H1 (cell line): Measurements from ENCODE around the gene CRKL. TPM values are rescaled to one million over a fixed set of nuclear protein-coding genes. Genes with fewer than 3 reads are reported as not detected.

ENCODE experiments used
- CTCF ChIA-PET: fragments of 300-600 bp; sonication (Branson Sonifier 250); formaldehyde crosslinking; loops from one replicate; lab custom pipeline; 2021; ENCODE audit not compliant: partially characterized antibody; lab: Charles Lee
- POLR2A ChIA-PET: fragments of 300-600 bp; sonication (Branson Sonifier 250); formaldehyde crosslinking; loops from one replicate; lab custom pipeline; 2021; ENCODE audit warnings: inconsistent platforms; ENCODE audit not compliant: partially characterized antibody; lab: Charles Lee
- DNase-seq, 2 experiments: peaks; one replicate each; pipeline versions ENCODE4 v3.0.0 to v3.0.0-alpha.2; 2010 to 2022; ENCODE audit warnings: low spot score in 2 of 2, low read depth in 1 of 2, mixed read lengths in 1 of 2
- FAIRE-seq: peaks from 2 replicates; lab custom pipeline; 2011; peaks lifted over from hg19 to GRCh38; lab: Jason Lieb, UNC
- H2AFZ ChIP-seq: 2 replicates; pipeline ENCODE4 v1.8.1; 2012; ENCODE audit warnings: low read length, inconsistent platforms
- H2AK5ac ChIP-seq: 2 replicates; pipeline ENCODE4 v1.6.1; 2013; ENCODE audit warnings: low read depth, low read length
- H2BK120ac ChIP-seq: replicated peaks from 2 replicates; pipeline ENCODE3; 2013; ENCODE audit warnings: low read depth, low read length, inconsistent platforms
- H2BK12ac ChIP-seq: 2 replicates; pipeline ENCODE4 v1.6.1; 2013; ENCODE audit warnings: low read depth, low read length
- H2BK15ac ChIP-seq: 2 replicates; pipeline ENCODE4 v1.6.1; 2013; ENCODE audit warnings: low read length
- H2BK20ac ChIP-seq: 2 replicates; pipeline ENCODE4 v1.6.1; 2013; ENCODE audit warnings: low read length
- H2BK5ac ChIP-seq: 2 replicates; pipeline ENCODE4 v1.6.1; 2013; ENCODE audit warnings: low read depth, low read length
- H3K14ac ChIP-seq: 2 replicates; pipeline ENCODE4 v1.6.1; 2013; ENCODE audit warnings: inconsistent platforms; ENCODE audit not compliant: insufficient read length
- H3K18ac ChIP-seq: 2 replicates; pipeline ENCODE4 v1.6.1; 2013; ENCODE audit warnings: low read length; ENCODE audit errors: extremely low read depth
- H3K23ac ChIP-seq: 2 replicates; pipeline ENCODE4 v1.6.1; 2013; ENCODE audit warnings: inconsistent platforms; ENCODE audit not compliant: insufficient read length
- H3K23me2 ChIP-seq: 2 replicates; pipeline ENCODE4 v1.6.1; 2013; ENCODE audit warnings: low read depth, low read length
- H3K27ac ChIP-seq: 2 replicates; pipeline ENCODE4 v1.6.1; 2011; ENCODE audit warnings: low read depth, low read length, inconsistent platforms
- H3K27me3 ChIP-seq, 4 experiments: replicated peaks in 1 of 4; 1 replicate in 1 of 4; 2 replicates in 3 of 4; pipeline versions ENCODE4 v1.6.1 to v1.8.1; 2011 to 2013; ENCODE audit warnings: low read length in 3 of 4, mild to moderate bottlenecking in 3 of 4, inconsistent platforms in 2 of 4, mixed read lengths in 2 of 4, moderate library complexity in 1 of 4; ENCODE audit not compliant: control insufficient read depth in 3 of 4, insufficient read depth in 3 of 4; ENCODE audit errors: extremely low read depth in 1 of 4
- H3K36me3 ChIP-seq, 4 experiments: 2 replicates each; pipeline versions ENCODE4 v1.6.1 to v1.8.1; 2011 to 2013; ENCODE audit warnings: mild to moderate bottlenecking in 4 of 4, low read length in 3 of 4, moderate library complexity in 2 of 4, control low read depth in 1 of 4, inconsistent platforms in 1 of 4; ENCODE audit not compliant: insufficient read depth in 4 of 4, control insufficient read depth in 2 of 4
- H3K4ac ChIP-seq: replicated peaks from 2 replicates; pipeline ENCODE3; 2013; ENCODE audit warnings: low read length, low read depth, mixed read lengths, inconsistent platforms; ENCODE audit not compliant: insufficient read length
- H3K4me1 ChIP-seq, 4 experiments: replicated peaks in 1 of 4; 1 replicate in 1 of 4; 2 replicates in 3 of 4; pipeline versions ENCODE4 v1.6.1 to v1.8.1; 2011 to 2013; ENCODE audit warnings: low read length in 3 of 4, inconsistent platforms in 2 of 4, mixed read lengths in 1 of 4; ENCODE audit not compliant: insufficient read depth in 4 of 4, control insufficient read depth in 3 of 4
- H3K4me2 ChIP-seq, 2 experiments: 2 replicates each; pipeline versions ENCODE4 v1.6.1 to v1.8.1; 2011 to 2013; ENCODE audit warnings: low read depth in 2 of 2, low read length in 2 of 2, control low read depth in 1 of 2, inconsistent platforms in 1 of 2, mild to moderate bottlenecking in 1 of 2; ENCODE audit not compliant: insufficient read depth in 1 of 2
- H3K4me3 ChIP-seq, 4 experiments: fragments of 200-600, 300-600 bp in 1 of 4; sonication (generic), shearing (Covaris generic), sonication (Bioruptor Twin) in 1 of 4; 2 replicates each; pipeline versions ENCODE4 v1.5.1 to v1.8.1; 2011 to 2016; ENCODE audit warnings: low read length in 4 of 4, low read depth in 3 of 4, control low read depth in 2 of 4, inconsistent platforms in 2 of 4, mild to moderate bottlenecking in 2 of 4, mixed read lengths in 1 of 4, moderate library complexity in 1 of 4; ENCODE audit not compliant: insufficient read depth in 2 of 4; ENCODE audit errors: extremely low read depth in 1 of 4
- H3K56ac ChIP-seq: replicated peaks from 2 replicates; pipeline ENCODE3; 2013; ENCODE audit warnings: low read depth, mild to moderate bottlenecking, mixed read lengths, low read length, inconsistent platforms; ENCODE audit not compliant: insufficient read length
- H3K79me1 ChIP-seq: 2 replicates; pipeline ENCODE4 v1.6.1; 2013; ENCODE audit warnings: low read depth, low read length, control low read depth
- H3K79me2 ChIP-seq, 2 experiments: 2 replicates each; pipeline versions ENCODE4 v1.6.1 to v1.8.1; 2012 to 2013; ENCODE audit warnings: low read length in 2 of 2, mild to moderate bottlenecking in 2 of 2, inconsistent platforms in 1 of 2; ENCODE audit not compliant: insufficient read depth in 2 of 2, control insufficient read depth in 1 of 2
- H3K9ac ChIP-seq, 4 experiments: replicated peaks in 1 of 4; 1 replicate in 1 of 4; 2 replicates in 3 of 4; pipeline versions ENCODE4 v1.6.1 to v1.8.1; 2011 to 2013; ENCODE audit warnings: low read depth in 3 of 4, low read length in 3 of 4, control low read depth in 2 of 4, mild to moderate bottlenecking in 2 of 4, moderate library complexity in 2 of 4, inconsistent platforms in 1 of 4; ENCODE audit errors: extremely low read depth in 1 of 4
- H3K9me3 ChIP-seq, 2 experiments: 2 replicates each; pipeline versions ENCODE4 v1.6.1 to v1.8.1; 2012 to 2013; ENCODE audit warnings: mild to moderate bottlenecking in 2 of 2, moderate library complexity in 2 of 2, control low read depth in 1 of 2, inconsistent platforms in 1 of 2, low read depth in 1 of 2, low read length in 1 of 2, mixed read lengths in 1 of 2; ENCODE audit not compliant: insufficient read depth in 2 of 2
- H4K20me1 ChIP-seq, 2 experiments: replicated peaks in 1 of 2; 2 replicates each; pipeline versions ENCODE3 to v1.8.1; 2011 to 2013; ENCODE audit warnings: inconsistent platforms in 2 of 2, low read length in 2 of 2, mild to moderate bottlenecking in 1 of 2; ENCODE audit not compliant: insufficient read depth in 2 of 2, control insufficient read depth in 1 of 2
- H4K5ac ChIP-seq: 2 replicates; pipeline ENCODE4 v1.6.1; 2013; ENCODE audit warnings: low read length, low read depth, mixed read lengths, inconsistent platforms; ENCODE audit not compliant: insufficient read length
- H4K8ac ChIP-seq: 2 replicates; pipeline ENCODE4 v1.8.0; 2013; ENCODE audit warnings: mild to moderate bottlenecking, moderate library complexity, low read length, inconsistent platforms; ENCODE audit not compliant: insufficient read depth; ENCODE audit errors: extremely low read depth
- H4K91ac ChIP-seq: replicated peaks from 2 replicates; pipeline ENCODE3; 2013; ENCODE audit warnings: low read length, mixed read lengths, inconsistent platforms; ENCODE audit not compliant: insufficient read length
- ASH2L ChIP-seq: fragments of 200-600, 300-600 bp; sonication (generic); IDR thresholded peaks from one replicate; pipeline ENCODE4 v1.7.1; 2017; ENCODE audit warnings: low read length
- GABPA ChIP-seq: IDR thresholded peaks from 2 replicates; pipeline ENCODE4 v1.6.1; 2011; ENCODE audit warnings: mild to moderate bottlenecking, low read length, moderate library complexity, borderline replicate concordance; ENCODE audit not compliant: insufficient read depth
- MAX ChIP-seq: IDR thresholded peaks from 2 replicates; pipeline ENCODE4 v1.6.1; 2012; ENCODE audit warnings: inconsistent platforms
- POLR2A ChIP-seq, 2 experiments: IDR thresholded peaks; 1 replicate in 1 of 2; 2 replicates in 1 of 2; pipeline ENCODE4 v1.6.1; 2011; ENCODE audit warnings: low read depth in 2 of 2, low read length in 2 of 2, mild to moderate bottlenecking in 2 of 2; ENCODE audit errors: control extremely low read depth in 1 of 2
- POU5F1 ChIP-seq: IDR thresholded peaks from 2 replicates; pipeline ENCODE4 v1.6.1; 2011; ENCODE audit warnings: low read depth, mild to moderate bottlenecking, low read length, moderate library complexity
- RAD21 ChIP-seq, 2 experiments: IDR thresholded peaks in 1 of 2; conservative IDR thresholded peaks in 1 of 2; 2 replicates each; pipeline ENCODE4 v1.6.1; 2011; ENCODE audit warnings: low read depth in 2 of 2, low read length in 2 of 2, improper control_type of control experiment in 1 of 2, inconsistent platforms in 1 of 2, mild to moderate bottlenecking in 1 of 2, moderate library complexity in 1 of 2
- USF2 ChIP-seq: IDR thresholded peaks from 2 replicates; pipeline ENCODE4 v1.6.1; 2011; ENCODE audit warnings: low read length, improper control_type of control experiment
- whole genome bisulfite sequencing, 2 experiments: shearing (Covaris generic) in 1 of 2; methylation state at CpG; one replicate each; pipeline versions ENCODE4 v1.1.6 to v1.1.7; 2013 to 2015; ENCODE audit warnings: low lambda C conversion rate in 2 of 2, mixed read lengths in 2 of 2, inconsistent platforms in 1 of 2, low coverage in 1 of 2, missing lambda C conversion rate in 1 of 2; ENCODE audit not compliant: insufficient replicate concordance in 2 of 2, insufficient coverage in 1 of 2, insufficient read length in 1 of 2; ENCODE audit errors: extremely low coverage in 1 of 2, missing lambda C conversion rate in 1 of 2; 5-methylcytosine and 5-hydroxymethylcytosine counted together
- polyA plus RNA-seq, 7 experiments: library from polyadenylated mRNA; depleted of rRNA in 3 of 7; stranded (reverse) in 5 of 7; unstranded in 2 of 7; fragments of >200 nt in 5 of 7; fragments of 200-250 nt in 2 of 7; gene quantifications; 1 replicate in 5 of 7; 2 replicates in 1 of 7; 4 replicates in 1 of 7; pipeline versions ENCODE4 v1.2.1 to v1.2.3, GENCODE V29; 2011 to 2013; ENCODE audit warnings: missing spikeins in 2 of 7, mixed read lengths in 2 of 7
- total RNA-seq: library from RNA; stranded (reverse); fragmentation: NEBNext Ultra II Directional; extraction: Animal tissue kit (Norgen Biotek cat#: 25700); gene quantifications from 2 replicates; pipeline ENCODE4 v1.2.1, GENCODE V29; 2021
- TF ChIP-seq, protein P1 (sequence below): IDR thresholded peaks from 2 replicates; pipeline ENCODE4 v1.6.1; 2012; ENCODE audit warnings: inconsistent platforms
- TF ChIP-seq, protein P2 (sequence below): IDR thresholded peaks from 2 replicates; pipeline ENCODE4 v1.6.1; 2012; ENCODE audit warnings: low read length, inconsistent platforms

CRKL gene
- total and polyA plus RNA-seq, 2 of the 8 experiments (the other 6 are each of a cell fraction or from before 2014, with no cell fraction given): 34.5 to 94.5 TPM

- Histone ChIP-seq H4K20me1 (no peaks in the 10 kb centered on the region), H2BK5ac (no peak overlapping the region), H3K14ac (no peak overlapping the region), H3K4me1 (peaks cover 0 to 2% (median 0%) of the 10 kb centered on the region in 4 experiments; a peak in 1 of 7 replicates), H4K5ac (no peak overlapping the region), H3K9ac (no peak overlapping the region), H4K8ac (no peak overlapping the region), H3K27me3 (no peaks in the 10 kb centered on the region), H3K79me2 (no peaks in the 10 kb centered on the region), H2BK12ac (no peak overlapping the region), H3K4me3 (no peak overlapping the region), H2AFZ (no peak overlapping the region), H2BK20ac (no peak overlapping the region), H3K4ac (no peak overlapping the region), H2AK5ac (no peak overlapping the region), H3K9me3 (no peaks in the 10 kb centered on the region), H3K18ac (no peak overlapping the region), H4K91ac (no peak overlapping the region), H3K23me2 (no peaks in the 10 kb centered on the region), H3K4me2 (no peak overlapping the region), H3K23ac (no peak overlapping the region), H3K36me3 (peaks cover 2 to 5% (median 4%) of the 10 kb centered on the region in 4 experiments; a peak in 5 of 8 replicates), H3K79me1 (no peaks in the 10 kb centered on the region), H3K56ac (no peak overlapping the region), H2BK120ac (no peak overlapping the region), H3K27ac (no peak overlapping the region), H2BK15ac (no peak overlapping the region)
- 84% methylated on average over 5 of the region's 5 CpGs; no CpG with 5 or more reads in 1 of the 2 experiments for WGBS, 2 experiments
- POLR2A ChIA-PET: interaction anchor here (0.6 kb wide), 1 partner anchor 17 kb away, joined by 3 read pairs; no protein-coding TSS in a partner anchor
- CTCF ChIA-PET: interaction anchor here (3.3 kb wide), 1 partner anchor 26 kb away, joined by 22 read pairs; no protein-coding TSS in a partner anchor
- FAIRE-seq (no peak), DNase-seq (no peak)
- TF ChIP-seq, protein P1, sequence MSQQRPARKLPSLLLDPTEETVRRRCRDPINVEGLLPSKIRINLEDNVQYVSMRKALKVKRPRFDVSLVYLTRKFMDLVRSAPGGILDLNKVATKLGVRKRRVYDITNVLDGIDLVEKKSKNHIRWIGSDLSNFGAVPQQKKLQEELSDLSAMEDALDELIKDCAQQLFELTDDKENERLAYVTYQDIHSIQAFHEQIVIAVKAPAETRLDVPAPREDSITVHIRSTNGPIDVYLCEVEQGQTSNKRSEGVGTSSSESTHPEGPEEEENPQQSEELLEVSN: no peak
- TF ChIP-seq POLR2A (IDR thresholded peaks at IDR 0.05; ENCODE audit: control extremely low read depth in 1 of 2, low read depth in 2 of 2, low read length in 2 of 2) (no peak), MAX (no peak), POU5F1 (no peak), ASH2L (no peak), USF2 (no peak), RAD21 (IDR thresholded peaks at IDR 0.05 in 1 of 2, conservative IDR thresholded peaks at IDR 0.05 in 1 of 2; ENCODE audit: low read depth in 2 of 2, low read length in 2 of 2) (no peak), GABPA (no peak)
- TF ChIP-seq, protein P2, sequence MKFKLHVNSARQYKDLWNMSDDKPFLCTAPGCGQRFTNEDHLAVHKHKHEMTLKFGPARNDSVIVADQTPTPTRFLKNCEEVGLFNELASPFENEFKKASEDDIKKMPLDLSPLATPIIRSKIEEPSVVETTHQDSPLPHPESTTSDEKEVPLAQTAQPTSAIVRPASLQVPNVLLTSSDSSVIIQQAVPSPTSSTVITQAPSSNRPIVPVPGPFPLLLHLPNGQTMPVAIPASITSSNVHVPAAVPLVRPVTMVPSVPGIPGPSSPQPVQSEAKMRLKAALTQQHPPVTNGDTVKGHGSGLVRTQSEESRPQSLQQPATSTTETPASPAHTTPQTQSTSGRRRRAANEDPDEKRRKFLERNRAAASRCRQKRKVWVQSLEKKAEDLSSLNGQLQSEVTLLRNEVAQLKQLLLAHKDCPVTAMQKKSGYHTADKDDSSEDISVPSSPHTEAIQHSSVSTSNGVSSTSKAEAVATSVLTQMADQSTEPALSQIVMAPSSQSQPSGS: no peak
Observed at GRCh38 chr22:20887375-20887774, 29.8 kb upstream of the CRKL start.
